ENCODE data around the gene RPS23. TPM values are rescaled to one million over a fixed set of nuclear protein-coding genes. Genes with fewer than 3 reads are reported as not detected.
A peak's percentile ranks its signal among the peaks of the same experiment; 100 is the strongest.

The RPS23 gene
- 1,000 to 10,000 TPM; 3,055 to 5,353 (median 4,143) TPM for total RNA-seq

DNA sequence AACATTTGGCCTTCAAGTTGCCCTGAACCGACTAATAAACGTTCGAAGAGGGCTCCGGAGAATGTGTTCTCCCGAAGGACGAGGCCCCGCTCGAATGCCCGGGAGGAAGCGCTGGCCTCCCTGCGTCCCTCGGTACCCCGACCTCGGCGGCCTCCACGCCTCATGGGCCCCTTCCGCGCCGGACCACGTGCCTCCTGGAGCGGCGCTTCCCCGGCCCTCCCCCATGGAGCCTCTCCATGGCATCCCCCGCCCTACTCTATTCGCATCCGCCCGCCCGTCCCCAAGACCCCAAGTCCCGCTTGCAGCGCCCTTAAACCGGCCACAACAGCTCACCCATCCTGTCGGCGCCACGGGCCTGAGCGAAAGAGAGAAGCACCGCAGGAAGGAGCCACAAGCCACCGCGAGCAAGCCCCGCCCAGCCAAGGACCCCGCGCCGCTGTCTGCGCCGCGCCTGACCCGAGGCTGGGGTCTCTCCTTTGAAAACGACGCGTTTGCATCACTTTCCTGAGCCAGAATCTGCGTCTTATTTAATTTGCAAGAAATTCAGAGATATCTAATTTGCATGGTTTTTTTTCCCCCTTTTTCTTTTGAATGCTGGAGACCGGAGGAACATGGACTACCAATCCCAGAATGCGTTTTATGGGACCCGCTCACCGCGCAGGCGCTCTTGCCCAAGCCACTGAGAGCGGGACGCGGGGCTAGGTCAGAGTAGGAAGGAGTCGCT lies at the start of gene RPS23:
Gene RPS23 (minus strand): TSS at position 368 of the 724 bp plus-strand sequence. CDS start 31 bp downstream, at position 337.
- H3K27ac ChIP-seq = peak within 1 kb of the TSS; percentile 85 to 88
- peak within 1 kb of the TSS; percentile 82 to 89 (median 85) for H3K4me3 ChIP-seq
- TF ChIP-seq POLR2A (IDR thresholded peaks at IDR 0.05) (no peak), POLR2AphosphoS5 (IDR thresholded peaks at IDR 0.05) (peak; percentile 80 to 88 (median 88))
- TF ChIP-seq, protein P1, sequence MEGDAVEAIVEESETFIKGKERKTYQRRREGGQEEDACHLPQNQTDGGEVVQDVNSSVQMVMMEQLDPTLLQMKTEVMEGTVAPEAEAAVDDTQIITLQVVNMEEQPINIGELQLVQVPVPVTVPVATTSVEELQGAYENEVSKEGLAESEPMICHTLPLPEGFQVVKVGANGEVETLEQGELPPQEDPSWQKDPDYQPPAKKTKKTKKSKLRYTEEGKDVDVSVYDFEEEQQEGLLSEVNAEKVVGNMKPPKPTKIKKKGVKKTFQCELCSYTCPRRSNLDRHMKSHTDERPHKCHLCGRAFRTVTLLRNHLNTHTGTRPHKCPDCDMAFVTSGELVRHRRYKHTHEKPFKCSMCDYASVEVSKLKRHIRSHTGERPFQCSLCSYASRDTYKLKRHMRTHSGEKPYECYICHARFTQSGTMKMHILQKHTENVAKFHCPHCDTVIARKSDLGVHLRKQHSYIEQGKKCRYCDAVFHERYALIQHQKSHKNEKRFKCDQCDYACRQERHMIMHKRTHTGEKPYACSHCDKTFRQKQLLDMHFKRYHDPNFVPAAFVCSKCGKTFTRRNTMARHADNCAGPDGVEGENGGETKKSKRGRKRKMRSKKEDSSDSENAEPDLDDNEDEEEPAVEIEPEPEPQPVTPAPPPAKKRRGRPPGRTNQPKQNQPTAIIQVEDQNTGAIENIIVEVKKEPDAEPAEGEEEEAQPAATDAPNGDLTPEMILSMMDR (IDR thresholded peaks at IDR 0.05) = peak in 1 of 3 donors; percentile 15
- intact Hi-C loops (cut with DNase I; ENCODE audit: low total_unique reads) = no loop called here
- H3K9me3 ChIP-seq = no peaks in the 10 kb centered on the region
- H3K4me1 ChIP-seq = no peaks in the 10 kb centered on the region
- DNase-seq (ENCODE audit: low spot score in 2 of 2) = peak; percentile 86 to 88
- no peaks in the 10 kb centered on the region for H3K36me3 ChIP-seq
- H3K27me3 ChIP-seq = no peaks in the 10 kb centered on the region

DNA sequence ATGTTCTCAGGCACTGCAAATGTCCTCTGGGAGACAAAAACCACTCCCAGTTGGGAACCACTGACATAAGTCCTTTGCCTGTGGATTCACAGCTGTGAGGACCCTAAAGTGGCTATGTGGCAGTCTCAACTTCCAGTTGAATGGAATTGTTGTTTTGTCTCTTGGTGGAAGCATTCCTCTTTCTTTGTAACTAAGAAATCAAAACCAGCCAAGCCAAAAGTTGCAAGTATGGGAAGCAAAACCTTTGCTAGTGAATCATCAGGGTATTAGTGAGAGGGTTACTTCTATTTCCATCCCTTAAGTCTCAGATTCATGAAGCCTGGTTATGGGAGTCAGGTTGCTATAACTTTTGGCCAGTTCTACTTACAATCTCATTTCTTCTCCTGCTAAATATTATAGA lies 49.8 kb upstream of the RPS23 start:
- no peak overlapping the region for H3K27ac ChIP-seq
- no peaks in the 10 kb centered on the region for H3K4me1 ChIP-seq
- no peaks in the 10 kb centered on the region for H3K27me3 ChIP-seq
- no peaks in the 10 kb centered on the region for H3K9me3 ChIP-seq
- DNase-seq (ENCODE audit: low spot score in 2 of 2) = no peak
- TF ChIP-seq, protein P1 (IDR thresholded peaks at IDR 0.05) = no peak
- TF ChIP-seq POLR2AphosphoS5 (IDR thresholded peaks at IDR 0.05) (no peak), POLR2A (IDR thresholded peaks at IDR 0.05) (no peak)
- H3K4me3 ChIP-seq = no peak overlapping the region
- no peaks in the 10 kb centered on the region for H3K36me3 ChIP-seq
- intact Hi-C loops (cut with DNase I; ENCODE audit: low total_unique reads) = loop anchor here (5.0 kb wide), 1 partner anchor 1466 kb away; no protein-coding TSS in a partner anchor

DNA sequence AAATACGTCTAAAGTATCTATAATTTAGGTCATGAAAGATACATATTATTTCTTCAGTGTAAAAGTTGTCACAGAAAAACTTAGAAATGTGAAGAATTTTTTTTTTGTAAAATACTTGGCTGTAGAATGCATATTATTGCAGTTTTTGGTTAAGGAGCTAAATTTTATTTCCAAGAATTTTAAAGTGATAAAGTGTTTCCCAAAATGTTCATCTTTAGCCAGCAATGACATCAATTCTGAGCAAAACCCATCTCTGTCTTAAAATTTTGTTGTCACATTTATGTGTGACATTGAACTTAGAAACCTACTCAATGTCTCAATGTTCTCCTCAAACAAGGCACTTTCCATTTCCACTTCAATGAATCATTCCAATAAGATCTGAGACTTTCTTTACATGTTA lies 47.8 kb upstream of the RPS23 start:
- H3K27ac ChIP-seq = no peak overlapping the region
- no peak overlapping the region for H3K4me3 ChIP-seq
- DNase-seq (ENCODE audit: low spot score in 2 of 2) = no peak
- H3K36me3 ChIP-seq = no peaks in the 10 kb centered on the region
- no peaks in the 10 kb centered on the region for H3K9me3 ChIP-seq
- H3K4me1 ChIP-seq = no peaks in the 10 kb centered on the region
- intact Hi-C loops (cut with DNase I; ENCODE audit: low total_unique reads) = loop anchor here (5.0 kb wide), 1 partner anchor 1464 kb away; no protein-coding TSS in a partner anchor
- H3K27me3 ChIP-seq = no peaks in the 10 kb centered on the region
- TF ChIP-seq POLR2A (IDR thresholded peaks at IDR 0.05) = no peak
- TF ChIP-seq, protein P1 (IDR thresholded peaks at IDR 0.05) = no peak
- TF ChIP-seq POLR2AphosphoS5 (IDR thresholded peaks at IDR 0.05) = no peak

DNA sequence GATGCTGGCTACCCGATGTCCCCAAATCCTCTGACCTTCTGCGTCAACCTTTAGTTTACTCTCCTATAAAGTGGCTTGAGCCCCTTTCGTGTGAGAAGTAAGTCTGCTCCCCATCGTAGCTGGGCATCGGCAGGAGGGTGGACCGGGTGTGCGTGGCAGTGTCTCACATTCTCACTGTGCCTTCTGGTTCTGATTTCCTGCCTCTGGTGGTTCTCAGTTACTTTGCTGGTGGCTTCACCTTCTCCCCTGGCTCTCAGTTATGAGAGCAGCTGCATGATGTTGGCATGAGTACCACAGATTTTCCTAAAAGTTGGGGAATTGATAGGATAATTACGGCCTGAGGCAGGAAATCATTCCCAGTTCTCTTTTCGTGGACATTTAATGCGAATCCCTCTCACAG lies 47.0 kb upstream of the RPS23 start:
- no peaks in the 10 kb centered on the region for H3K9me3 ChIP-seq
- no peak overlapping the region for H3K4me3 ChIP-seq
- H3K4me1 ChIP-seq = no peaks in the 10 kb centered on the region
- DNase-seq (ENCODE audit: low spot score in 2 of 2) = no peak
- no peak for TF ChIP-seq POLR2AphosphoS5 (IDR thresholded peaks at IDR 0.05)
- TF ChIP-seq, protein P1 (IDR thresholded peaks at IDR 0.05) = no peak
- no peak for TF ChIP-seq POLR2A (IDR thresholded peaks at IDR 0.05)
- intact Hi-C loops (cut with DNase I; ENCODE audit: low total_unique reads) = loop anchor here (5.0 kb wide), 1 partner anchor 1463 kb away; no protein-coding TSS in a partner anchor
- no peak overlapping the region for H3K27ac ChIP-seq
- no peaks in the 10 kb centered on the region for H3K27me3 ChIP-seq
- no peaks in the 10 kb centered on the region for H3K36me3 ChIP-seq

DNA sequence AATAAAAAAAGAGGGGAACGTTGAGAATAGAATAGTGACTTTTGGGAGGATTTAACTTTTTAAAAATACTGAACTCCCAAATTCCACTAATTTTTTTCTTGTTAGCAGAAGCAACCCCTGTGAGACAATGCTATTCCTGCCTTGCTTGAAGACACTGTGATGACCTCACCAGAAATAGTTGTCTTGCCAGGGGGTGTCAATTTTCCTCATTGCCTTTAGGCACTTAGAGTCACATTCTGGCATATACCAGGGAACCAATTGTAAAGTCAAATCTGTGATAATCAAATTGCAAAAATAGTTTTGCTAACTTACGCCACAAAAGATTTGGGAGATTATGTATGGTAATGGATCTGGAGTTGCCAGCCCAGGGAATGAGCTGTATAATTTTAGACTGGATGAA lies 42.8 kb upstream of the RPS23 start:
- no peak overlapping the region for H3K4me3 ChIP-seq
- intact Hi-C loops (cut with DNase I; ENCODE audit: low total_unique reads) = no loop called here

More for the DNA sequence above, 42.8 kb upstream of the RPS23 start:
- no peaks in the 10 kb centered on the region for H3K9me3 ChIP-seq
- TF ChIP-seq POLR2AphosphoS5 (IDR thresholded peaks at IDR 0.05) (no peak), POLR2A (IDR thresholded peaks at IDR 0.05) (no peak)
- TF ChIP-seq, protein P1 (IDR thresholded peaks at IDR 0.05) = no peak
- DNase-seq (ENCODE audit: low spot score in 2 of 2) = no peak
- no peaks in the 10 kb centered on the region for H3K4me1 ChIP-seq
- H3K27me3 ChIP-seq = no peaks in the 10 kb centered on the region
- H3K27ac ChIP-seq = no peak overlapping the region
- no peaks in the 10 kb centered on the region for H3K36me3 ChIP-seq
